HG02885 (cell line): ENCODE results near the gene CLUH.
"Not testable (repeated sequence)": the region's sequence is repeated elsewhere in the genome, so short reads cannot be mapped to it uniquely, and the experiment has no call there.

Source experiments
- ATAC-seq: cut with Tn5 transposase; IDR thresholded peaks from one replicate; pipeline ENCODE4 v1.9.1; 2021; ENCODE audit warnings: mild to moderate bottlenecking; ENCODE audit not compliant: unreplicated experiment, poor library complexity

The CLUH gene

GRCh38 chr17:2704031-2704889, 7.3 kb downstream of the CLUH start:
- no peak for ATAC-seq

- ATAC-seq: no peak
These were observed 8.0 kb downstream of the CLUH start for GRCh38 chr17:2703606-2704005.

GRCh38 chr17:2703181-2703580, 8.4 kb downstream of the CLUH start:
- no peak for ATAC-seq

- ATAC-seq: no peak
These were observed 9.4 kb downstream of the CLUH start for GRCh38 chr17:2701996-2702741.

- ATAC-seq: no peak
These were observed 10.2 kb downstream of the CLUH start for GRCh38 chr17:2701161-2701995.

- ATAC-seq: no peak
These were observed 10.9 kb downstream of the CLUH start for GRCh38 chr17:2700491-2701141.

GRCh38 chr17:2700030-2700490, 11.5 kb downstream of the CLUH start:
- ATAC-seq: no peak

- ATAC-seq: not testable (repeated sequence)
These were observed 12.3 kb downstream of the CLUH start for GRCh38 chr17:2699216-2699805.

GRCh38 chr17:2697611-2698162, 13.9 kb downstream of the CLUH start:
- no peak for ATAC-seq

GRCh38 chr17:2695961-2696760, 15.4 kb downstream of the CLUH start:
- ATAC-seq: no peak

- ATAC-seq: no peak
These were observed 16.2 kb downstream of the CLUH start for GRCh38 chr17:2695243-2695960.

- no peak for ATAC-seq
These were observed 17.0 kb downstream of the CLUH start for GRCh38 chr17:2694381-2695242.

- ATAC-seq: no peak
These were observed 17.8 kb downstream of the CLUH start for GRCh38 chr17:2693561-2694380.

- no peak for ATAC-seq
These were observed 18.8 kb downstream of the CLUH start for GRCh38 chr17:2692781-2693135.

- no peak for ATAC-seq
These were observed 19.4 kb downstream of the CLUH start for GRCh38 chr17:2691965-2692780.
